HG03103 (cell line): ENCODE results near the gene ZSCAN20.
A peak's percentile ranks its signal among the peaks of the same experiment; 100 is the strongest.

Experiments used
- ATAC-seq: cut with Tn5 transposase; IDR thresholded peaks from one replicate; pipeline ENCODE4 v1.9.1; 2021; ENCODE audit warnings: low read depth; ENCODE audit not compliant: unreplicated experiment

The ZSCAN20 gene

DNA sequence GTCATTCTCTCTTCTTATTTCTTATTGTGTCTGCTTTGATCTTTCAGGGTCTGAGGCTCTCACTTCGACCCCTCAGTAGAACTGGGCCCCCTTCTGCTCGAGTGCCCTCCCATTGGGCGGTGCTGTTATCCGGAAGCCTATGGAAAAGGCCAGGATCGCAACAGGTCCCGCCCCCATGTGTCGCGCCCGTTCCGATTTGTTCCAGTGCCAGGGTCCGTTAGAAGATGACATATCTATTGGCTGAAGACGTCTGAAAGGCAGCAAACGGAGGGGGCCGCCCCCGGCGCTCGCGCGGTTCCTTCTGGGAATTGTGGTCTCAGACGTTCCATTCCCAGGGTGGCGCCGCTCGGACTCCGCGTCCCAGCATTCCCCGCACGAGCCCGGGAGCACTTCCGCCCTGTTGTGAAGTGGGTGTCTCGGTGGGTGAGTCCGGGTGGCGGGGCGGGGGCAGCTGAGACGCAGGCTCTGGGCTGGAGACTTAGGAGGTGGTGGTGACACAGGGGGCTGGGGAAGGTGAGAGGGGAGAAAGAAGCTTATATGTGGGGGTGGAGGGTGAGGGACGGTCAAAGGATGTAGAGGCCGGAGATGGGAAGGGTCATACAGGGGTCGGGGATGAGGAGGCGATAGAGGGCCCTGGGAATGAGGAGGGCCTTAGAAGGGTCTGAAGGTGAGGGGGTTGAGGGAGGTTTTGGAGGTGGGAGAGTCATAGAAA, at the start of gene ZSCAN20:
Gene ZSCAN20, plus strand, starts transcription at position 377 of the 712 bp plus-strand sequence. CDS start 6,644 bp downstream, outside the sequence.
- ATAC-seq = peak; percentile 77

DNA sequence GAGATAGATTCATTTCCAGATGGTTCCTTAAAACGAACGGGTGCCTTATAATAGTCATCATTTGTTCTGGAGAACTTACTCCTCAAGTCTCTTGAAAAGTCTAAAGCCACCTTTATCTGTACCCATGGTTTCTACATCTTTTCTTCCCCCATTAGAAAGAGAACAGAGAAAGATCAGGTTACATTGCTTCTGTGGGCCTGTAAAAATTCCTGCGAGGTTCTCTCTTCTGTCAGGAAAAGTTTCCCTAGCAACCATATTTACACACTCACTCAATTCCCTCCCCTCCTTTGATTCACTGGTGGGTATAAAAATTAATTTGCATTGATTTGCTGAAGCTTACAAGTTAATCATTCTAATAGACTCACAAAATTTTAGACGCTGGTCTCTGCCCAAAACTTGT, 48.2 kb upstream of the ZSCAN20 start:
- ATAC-seq = no peak

DNA sequence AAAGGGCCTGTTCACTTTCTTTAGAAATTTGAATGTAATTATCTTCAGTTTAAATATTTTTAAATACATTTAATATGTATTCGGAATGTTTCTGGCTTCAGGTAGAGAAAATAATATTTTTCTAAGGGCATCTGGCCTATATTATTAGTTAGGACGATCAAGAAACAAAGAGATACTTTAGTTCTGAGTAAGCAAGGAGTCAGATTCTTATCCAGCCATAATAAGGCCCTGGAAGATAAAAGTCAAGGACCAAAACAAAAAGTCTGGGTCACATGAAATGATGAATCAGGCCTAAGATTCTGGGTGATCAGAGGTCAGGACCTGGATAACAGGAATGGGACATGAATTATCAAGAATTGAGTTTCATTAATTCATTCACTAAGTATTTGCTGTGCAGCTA, 47.8 kb upstream of the ZSCAN20 start:
- ATAC-seq = no peak

DNA sequence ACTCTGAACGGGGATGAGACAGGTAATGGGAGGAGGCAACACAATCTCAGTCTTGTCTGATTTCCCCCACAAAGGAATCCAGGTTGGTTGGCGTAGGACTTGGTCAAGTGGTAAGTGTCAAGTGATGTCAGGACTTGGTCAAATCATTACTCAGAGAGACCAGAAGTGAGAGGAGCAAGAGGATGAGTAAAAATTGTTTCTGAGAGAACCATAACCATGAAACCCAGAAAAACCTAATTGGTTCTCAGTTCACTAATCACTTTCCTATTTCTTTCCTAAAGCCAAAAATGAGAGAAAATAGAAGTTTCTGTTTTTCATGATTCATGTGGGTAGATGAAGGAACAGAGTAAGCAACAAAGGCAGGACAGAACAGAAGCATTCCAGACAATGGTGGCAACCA, 46.5 kb upstream of the ZSCAN20 start:
- no peak for ATAC-seq

DNA sequence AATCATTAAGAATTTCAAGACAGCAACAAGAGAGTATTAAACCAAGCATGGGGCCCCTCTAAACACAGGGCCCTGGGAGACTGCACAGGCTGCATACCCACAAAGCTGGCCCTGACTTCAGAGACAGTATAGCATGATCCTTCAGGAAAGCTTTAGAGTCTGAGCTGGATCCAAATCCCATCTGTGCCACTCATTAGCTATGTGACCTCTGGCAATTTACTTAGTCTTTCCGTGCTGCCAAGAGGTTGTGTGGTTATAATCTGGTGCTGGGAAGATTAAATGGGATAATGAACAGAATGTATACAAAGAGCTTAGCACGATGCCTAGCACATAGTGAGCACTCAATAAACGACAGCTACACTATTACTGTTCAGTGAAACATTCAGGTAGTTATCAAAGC, 45.5 kb upstream of the ZSCAN20 start:
- no peak for ATAC-seq

DNA sequence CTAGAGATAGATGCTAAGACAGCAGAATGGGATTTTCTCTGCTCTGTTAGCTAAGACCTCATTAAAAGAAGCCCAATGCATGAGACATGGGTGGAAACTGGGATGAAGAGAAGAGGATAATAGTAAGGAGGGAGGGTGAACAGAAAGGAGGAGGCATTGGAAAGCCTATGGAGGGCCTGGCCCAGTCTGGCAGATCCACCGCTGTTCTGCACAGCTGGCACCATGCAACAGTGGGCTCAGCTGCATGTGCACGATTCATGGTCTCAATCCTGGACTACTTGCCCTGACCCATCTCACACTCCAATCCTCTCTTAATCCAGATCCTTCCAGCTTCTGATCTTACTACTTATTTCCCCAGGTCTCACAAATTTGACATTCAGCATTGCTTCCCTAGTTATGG, 43.8 kb upstream of the ZSCAN20 start:
- ATAC-seq = no peak

DNA sequence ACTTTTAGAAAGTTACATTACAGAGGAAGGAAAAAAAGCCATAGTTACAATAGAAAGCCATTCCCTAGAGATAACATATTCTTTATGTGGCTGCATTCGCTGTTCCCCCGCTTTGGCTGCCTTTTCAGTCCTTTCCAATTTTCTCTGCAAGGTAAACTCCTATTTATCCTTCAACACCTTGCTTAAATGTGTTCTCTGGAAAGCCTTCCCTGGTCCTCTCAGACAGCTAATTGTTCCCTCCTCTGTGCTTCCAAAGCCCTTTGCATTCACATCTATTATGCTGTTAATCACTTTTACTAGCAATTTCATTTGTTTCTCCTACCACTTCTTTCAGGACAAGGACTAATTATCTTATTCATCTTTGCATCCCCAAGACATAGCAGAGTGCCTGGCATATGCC, 43.1 kb upstream of the ZSCAN20 start:
- no peak for ATAC-seq

DNA sequence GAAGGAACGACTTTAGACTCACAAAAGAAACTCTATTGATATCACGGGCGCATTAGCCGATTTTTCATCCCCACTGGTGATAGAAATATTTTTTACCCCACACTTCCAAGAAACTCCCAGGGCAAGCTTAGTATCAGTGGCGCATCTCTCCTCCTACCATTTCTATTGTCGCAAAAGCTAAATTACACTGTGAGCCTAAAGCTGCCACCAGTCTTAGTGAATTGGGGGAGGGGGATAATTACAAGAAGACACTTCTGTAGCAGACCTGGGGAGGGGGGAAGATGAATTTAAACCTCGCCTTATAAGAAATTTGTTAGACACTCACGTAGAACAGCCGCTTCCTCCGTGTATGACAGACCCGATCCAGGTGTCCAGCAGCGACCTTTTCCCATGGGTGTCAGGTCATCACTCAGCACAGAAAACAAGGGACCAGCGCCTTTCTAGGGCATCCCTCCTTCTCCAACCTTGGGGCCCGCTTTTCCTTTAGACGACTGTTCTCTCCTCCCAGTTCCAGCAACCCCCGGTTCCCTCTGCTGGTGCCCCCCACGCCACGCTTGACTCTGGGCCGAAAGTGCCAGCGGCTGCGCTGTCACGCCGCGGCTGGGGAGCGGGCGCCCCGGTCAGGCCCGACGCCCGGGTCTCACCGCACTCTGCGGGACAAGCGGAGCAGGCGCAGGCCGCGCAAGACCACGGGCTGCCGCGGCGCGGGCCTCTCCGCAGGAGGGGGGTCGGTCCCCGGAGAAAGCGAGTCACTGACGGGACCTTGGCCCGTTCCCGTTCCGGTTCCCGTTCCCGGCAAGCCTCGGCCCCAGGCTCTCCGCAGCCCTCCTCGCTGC, 42.4 kb upstream of the ZSCAN20 start:
- ATAC-seq = no peak

DNA sequence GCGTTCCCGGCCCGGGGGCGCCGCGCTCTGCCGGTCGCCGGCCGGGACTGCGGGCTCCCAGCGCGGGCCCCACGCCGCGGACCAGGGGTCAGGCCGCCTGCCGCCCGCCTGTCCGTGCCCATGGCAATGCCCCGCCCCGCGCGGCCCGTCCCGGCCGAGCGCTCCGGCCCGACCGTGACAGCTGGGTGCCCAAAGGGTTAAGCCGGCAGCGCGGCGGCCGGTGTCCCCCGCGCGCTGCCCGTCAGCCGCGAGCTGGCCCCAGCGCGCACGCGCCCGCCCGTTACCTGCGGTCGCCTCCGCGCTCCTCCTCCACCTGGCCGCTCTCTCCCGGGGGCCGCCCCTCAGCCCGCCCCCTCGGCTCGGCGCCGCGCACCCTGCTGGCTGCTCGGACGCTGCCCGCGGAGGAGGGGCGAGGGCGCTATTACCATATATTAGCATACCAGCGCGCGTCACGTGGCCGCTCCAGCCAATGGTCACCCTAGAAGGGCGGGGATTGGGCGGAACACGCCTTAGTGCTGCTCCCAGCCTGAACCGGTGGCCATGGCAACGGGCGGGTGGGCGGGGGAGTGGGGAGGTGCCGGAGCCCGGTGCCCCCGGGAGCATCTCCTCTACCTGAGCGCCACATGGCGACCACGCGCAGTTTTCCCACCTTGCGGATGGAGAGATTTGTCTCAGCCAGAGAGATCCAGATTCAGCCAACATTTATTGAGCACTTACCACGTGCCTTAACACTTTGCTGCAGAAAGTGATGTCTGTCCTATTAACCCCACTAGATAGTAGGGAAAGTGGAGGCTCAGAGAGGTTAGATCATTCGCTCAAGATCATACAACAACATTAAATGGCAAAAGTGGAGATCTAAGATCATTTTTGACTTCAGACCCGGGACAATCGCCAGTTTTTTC, 41.5 kb upstream of the ZSCAN20 start, which contains the start of gene PHC2:
Gene PHC2, minus strand, starts transcription at position 404 of the 902 bp plus-strand sequence. CDS start 55,556 bp downstream, outside the sequence.
- peak; percentile 98 for ATAC-seq

DNA sequence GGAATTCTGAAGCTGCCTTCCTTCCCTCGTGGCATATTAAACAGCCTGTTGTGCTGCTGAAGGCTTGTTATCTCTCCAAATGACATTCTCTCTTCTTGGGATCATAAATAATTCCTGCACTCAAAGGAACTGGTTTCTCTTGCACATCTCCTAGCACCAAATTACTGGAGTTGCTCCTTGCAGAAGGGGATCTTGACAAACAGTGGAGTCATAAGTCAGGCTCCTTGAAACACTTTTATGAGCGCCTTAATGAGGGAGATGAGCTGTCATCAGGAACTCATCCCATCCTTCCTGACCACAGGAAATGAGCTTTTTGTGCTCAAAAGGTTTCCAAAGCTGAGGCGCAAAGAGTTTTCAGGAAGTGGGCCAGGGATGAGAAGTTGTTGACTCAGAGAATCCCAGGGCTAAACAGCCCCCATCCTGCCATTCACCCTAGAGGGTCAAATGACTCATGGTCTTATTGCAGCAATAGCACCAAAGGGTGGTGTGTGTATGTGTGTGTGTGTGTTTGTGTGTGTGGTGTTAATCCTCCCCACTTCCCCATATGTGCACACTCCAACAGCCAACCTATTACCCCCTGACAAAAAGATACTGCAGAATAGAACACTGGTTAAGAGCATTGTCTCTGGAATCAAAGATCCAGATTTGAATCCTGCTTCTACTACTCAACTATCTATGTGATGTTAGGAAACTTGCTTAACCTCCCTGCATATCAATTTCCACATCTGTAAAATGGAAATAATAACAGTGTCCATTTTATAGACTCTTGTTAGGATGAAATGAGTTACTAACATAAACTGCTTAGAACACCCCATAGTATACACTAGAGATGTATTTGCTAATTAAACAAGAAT, 38.7 kb upstream of the ZSCAN20 start:
- ATAC-seq = no peak

DNA sequence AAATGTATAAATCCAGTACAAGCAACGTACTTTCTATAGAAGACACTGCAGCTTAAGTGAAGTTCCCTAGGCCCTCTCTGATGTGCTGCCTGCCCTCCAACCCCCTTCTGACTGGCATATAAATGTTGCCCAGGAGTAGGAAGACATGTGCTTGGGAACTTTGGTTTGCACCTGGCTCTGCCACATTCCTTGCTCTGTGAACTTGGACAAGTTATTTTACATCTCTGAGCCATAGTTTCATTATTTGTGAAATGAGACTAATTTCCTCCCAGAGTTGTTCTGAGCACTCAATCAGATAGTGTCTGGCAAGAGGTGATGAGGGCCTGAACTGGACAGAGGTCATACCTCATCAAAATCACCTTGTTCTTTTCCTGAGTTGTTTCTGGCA, 38.1 kb upstream of the ZSCAN20 start:
- no peak for ATAC-seq

DNA sequence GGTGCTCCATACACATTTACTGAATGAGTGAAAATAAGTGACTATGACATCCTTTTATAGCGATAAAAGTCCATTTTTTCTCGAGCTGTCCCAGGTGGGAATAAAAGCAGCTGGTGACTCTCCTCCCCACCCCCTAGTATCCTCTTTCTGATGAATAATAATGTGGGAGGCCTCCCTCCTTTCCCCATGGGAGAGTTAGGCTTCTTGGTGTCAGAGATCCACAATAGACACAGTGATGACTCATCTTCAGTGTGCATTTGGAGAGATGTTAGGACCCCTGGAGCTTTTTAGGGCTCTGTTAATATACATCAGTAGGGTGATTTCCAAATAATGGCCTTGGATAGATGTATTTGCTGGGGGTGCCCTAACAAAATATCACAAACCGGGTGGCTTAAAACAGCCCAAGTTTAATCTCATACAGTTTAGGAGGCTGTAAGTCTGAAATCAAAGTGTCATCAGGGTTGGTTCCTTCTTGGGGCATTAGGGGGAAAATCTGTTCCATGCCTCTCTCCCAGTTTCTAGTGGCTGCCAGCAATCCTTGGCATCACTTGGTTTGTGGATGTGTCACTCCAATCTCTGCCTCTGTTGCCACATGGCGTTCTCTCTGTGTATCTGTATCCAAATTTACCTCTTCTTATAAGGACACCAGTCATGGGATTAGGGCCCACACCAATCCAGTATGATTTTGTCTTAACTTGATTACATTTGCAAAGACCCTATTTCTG, 37.2 kb upstream of the ZSCAN20 start:
- no peak for ATAC-seq

DNA sequence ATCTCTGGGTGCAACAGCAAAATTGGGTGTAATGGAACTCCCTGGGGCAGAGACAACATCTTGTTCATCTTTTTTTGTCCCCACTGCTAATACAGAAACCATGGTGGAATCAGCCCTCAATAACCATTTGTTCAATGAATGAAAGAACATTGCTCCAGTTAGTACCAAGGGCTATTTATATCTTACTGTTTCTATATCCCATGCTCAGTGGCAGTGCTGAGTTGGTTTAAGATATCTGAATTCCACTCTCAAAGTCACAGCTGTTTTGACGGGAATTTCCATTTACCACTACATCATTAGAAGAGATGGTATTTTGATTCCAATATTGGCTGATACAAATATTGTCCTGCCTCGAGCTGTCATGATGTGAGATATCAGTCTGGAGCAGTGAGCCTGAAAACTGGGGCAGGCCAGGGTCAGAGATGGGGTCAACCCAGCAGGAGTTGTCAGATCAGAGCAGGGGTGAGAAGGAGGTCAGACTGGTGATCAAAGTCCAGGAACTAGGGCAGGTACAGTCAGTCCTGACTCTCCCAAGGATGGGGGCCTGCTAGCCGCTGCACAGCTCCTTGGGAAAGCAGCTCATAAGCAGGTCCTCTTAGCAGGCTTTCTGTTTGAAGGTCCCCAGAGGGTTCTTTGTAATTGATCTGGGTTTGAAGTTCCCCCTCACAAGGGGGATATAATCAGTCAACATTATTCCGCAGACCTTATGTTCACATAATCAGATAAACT, 35.7 kb upstream of the ZSCAN20 start:
- ATAC-seq = no peak

DNA sequence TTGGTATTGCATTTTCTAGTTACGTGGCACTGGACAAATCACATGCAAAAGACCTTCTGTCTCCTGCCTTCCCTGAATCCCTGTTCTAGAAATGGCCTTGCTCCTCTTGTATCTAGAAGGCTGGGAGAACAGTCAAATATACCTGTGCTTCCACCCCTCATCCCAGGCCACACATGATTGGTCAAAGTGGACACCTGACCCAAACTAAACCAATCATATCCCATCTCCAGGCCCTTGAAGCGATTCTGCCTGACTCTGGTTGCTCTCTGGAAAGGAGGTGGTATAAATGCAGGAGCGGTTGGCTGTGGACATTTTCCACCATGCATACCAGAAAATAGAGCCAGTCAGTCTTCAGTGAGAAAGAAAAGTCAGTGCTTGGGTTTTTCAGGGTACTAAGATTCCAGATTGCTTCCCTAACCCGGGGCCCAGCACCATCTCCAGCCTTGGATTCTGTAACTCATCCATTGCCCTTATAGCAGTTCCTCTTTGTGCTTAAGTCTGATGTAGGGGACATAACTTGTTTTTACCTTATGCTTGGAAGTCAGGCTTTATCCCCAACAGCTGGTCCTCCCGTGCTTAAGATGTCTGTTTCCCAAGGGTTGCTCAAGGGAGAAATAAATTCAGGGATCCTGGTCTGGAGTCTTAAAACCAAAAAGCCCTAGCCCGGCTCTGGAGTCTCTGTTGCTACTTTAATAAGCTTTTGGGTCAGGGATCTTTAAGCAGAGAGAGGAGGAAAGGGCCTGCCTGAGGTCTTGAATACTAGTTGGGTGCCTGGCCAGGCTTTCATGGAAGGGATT, 33.9 kb upstream of the ZSCAN20 start:
- ATAC-seq = no peak

DNA sequence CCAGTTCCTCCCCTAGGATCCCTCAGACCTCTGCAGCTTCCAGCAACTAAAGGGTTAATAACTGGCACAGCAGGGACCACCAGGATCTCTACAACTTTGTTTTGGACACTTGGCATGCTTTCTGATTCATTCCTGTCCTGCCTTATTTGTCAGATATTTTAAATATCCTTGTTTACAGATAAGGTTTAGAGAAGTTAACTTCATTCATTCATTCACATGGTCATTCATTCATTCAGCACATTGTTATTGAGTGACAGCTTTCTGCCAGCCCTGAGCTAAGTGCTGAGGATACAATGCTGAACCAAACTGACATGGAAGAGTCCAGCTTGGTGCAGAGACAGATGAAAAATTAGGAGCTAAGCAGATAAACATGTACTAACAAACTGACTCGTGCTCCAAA, 32.8 kb upstream of the ZSCAN20 start:
- no peak for ATAC-seq

DNA sequence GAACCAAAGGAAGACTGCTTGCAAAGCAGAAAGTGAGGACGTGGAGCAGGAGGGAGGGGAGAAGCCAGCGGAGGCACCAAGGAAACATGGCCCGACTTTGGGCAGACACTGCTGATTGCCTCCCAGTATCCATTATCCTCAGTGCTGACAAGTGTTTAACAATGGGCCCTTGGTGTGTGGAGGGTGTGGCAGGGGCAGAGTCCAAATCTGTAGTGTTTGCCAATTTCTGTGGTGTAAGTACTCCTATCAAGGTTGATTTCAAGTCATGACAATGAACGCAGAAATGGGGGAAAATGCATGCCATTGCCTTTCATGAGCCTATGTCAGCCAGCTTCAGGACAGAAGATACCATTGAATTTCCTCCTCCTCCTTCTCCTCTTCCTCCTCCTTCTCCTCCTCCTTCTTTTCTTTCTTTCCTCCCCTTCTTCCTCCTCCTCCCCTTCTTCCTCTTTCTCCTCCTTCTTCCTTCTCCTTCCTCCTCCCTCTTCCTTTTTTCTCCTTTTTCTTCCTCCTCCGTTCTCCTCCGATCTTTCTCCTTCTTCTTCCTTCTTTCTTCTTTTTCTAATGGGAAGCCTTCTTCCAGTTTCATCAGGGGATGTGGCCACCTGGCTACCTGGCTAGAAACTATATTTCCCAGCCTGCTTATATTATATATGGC, 31.2 kb upstream of the ZSCAN20 start:
- ATAC-seq = no peak

DNA sequence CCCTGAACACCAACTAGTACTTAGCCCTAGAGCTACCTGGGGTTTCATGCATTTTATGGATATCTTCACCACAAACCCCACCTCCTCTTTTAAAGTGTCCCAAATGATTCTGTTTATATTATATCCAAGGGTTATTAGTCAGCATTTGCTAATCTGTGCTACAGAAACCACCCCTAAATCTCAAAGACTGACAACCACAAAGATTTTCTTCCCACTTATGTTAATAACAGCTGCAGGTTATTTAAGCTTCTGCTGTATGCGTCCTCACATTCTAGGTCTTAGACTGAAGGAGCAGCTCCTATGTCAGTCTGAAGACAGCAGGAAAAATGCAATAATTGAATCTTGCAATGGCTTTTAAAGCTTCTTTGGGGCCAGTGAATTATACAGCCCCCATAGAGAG, 30.3 kb upstream of the ZSCAN20 start:
- no peak for ATAC-seq
